Caco-2 (cell line): ENCODE results near the gene GUF1. TPM values are rescaled to one million over a fixed set of nuclear protein-coding genes. Genes with fewer than 3 reads are reported as not detected.

ENCODE experiments used
- BruUV-seq: library from RNA; stranded (reverse); fragments of 400-500 nt; replicated peaks from 2 replicates; lab custom pipeline; 2021; lab: Mats Ljungman, UMichigan
- CTCF ChIA-PET: fragments of 300-600 bp; sonication (Branson Sonifier 250); formaldehyde crosslinking; loops from one replicate; lab custom pipeline; 2022; ENCODE audit warnings: antibody characterized with exemption; lab: Charles Lee
- POLR2A ChIA-PET: fragments of 300-600 bp; sonication (Branson Sonifier 250); formaldehyde crosslinking; loops from one replicate; lab custom pipeline; 2022; ENCODE audit warnings: antibody characterized with exemption; lab: Charles Lee
- DNase-seq, 2 experiments: peaks; one replicate each; pipeline versions ENCODE4 v3.0.0 to v3.0.0-alpha.2; 2020 to 2022
- H3K27me3 ChIP-seq: replicated peaks from 2 replicates; pipeline ENCODE4 v1.6.0; 2011; ENCODE audit warnings: low read length; ENCODE audit not compliant: control insufficient read depth, insufficient read depth
- H3K36me3 ChIP-seq: 2 replicates; pipeline ENCODE4 v1.5.1; 2011; ENCODE audit warnings: low read length; ENCODE audit not compliant: control insufficient read depth, insufficient read depth
- H3K4me1 ChIP-seq: fragments of 250-450 bp; sonication (Bioruptor Pico); 2 replicates; pipeline ENCODE4 v1.5.1; 2020; ENCODE audit warnings: mild to moderate bottlenecking
- H3K4me3 ChIP-seq: 2 replicates; pipeline ENCODE4 v1.5.1; 2011; ENCODE audit warnings: low read depth, mild to moderate bottlenecking, control low read depth, low read length
- H3K9me3 ChIP-seq: fragments of 250-450 bp; sonication (Bioruptor Pico); 2 replicates; pipeline ENCODE4 v1.5.1; 2020; ENCODE audit warnings: mild to moderate bottlenecking, moderate library complexity
- H3K27ac Mint-ChIP-seq: one replicate; pipeline ENCODE4 v1.8.0; 2022; ENCODE audit warnings: mixed read lengths; ENCODE audit not compliant: unreplicated experiment
- H3K27me3 Mint-ChIP-seq: one replicate; pipeline ENCODE4 v1.8.0; 2022; ENCODE audit warnings: mixed read lengths; ENCODE audit not compliant: insufficient read depth, unreplicated experiment
- H3K36me3 Mint-ChIP-seq: one replicate; pipeline ENCODE4 v1.8.0; 2022; ENCODE audit warnings: mild to moderate bottlenecking, mixed read lengths; ENCODE audit not compliant: insufficient read depth, unreplicated experiment
- H3K4me1 Mint-ChIP-seq: one replicate; pipeline ENCODE4 v1.8.0; 2022; ENCODE audit warnings: low read depth, mixed read lengths; ENCODE audit not compliant: unreplicated experiment
- H3K4me3 Mint-ChIP-seq: one replicate; pipeline ENCODE4 v1.8.0; 2022; ENCODE audit warnings: mild to moderate bottlenecking, moderate library complexity, mixed read lengths; ENCODE audit not compliant: unreplicated experiment
- H3K9me3 Mint-ChIP-seq: one replicate; pipeline ENCODE4 v1.8.0; 2022; ENCODE audit warnings: mixed read lengths; ENCODE audit not compliant: unreplicated experiment
- CTCF ChIP-seq, 2 experiments: fragments of 200-600 bp in 1 of 2; IDR thresholded peaks; 1 replicate in 1 of 2; 2 replicates in 1 of 2; pipeline versions ENCODE4 v1.5.1 to v1.8.0; 2011 to 2022; ENCODE audit warnings: antibody characterized with exemption in 1 of 2, control low read depth in 1 of 2, inconsistent platforms in 1 of 2, low read depth in 1 of 2, low read length in 1 of 2, mild to moderate bottlenecking in 1 of 2, moderate library complexity in 1 of 2; ENCODE audit not compliant: insufficient read depth in 1 of 2, severe bottlenecking in 1 of 2, unreplicated experiment in 1 of 2
- intact Hi-C: fragments of 100-400 bp; cut with micrococcal nuclease; formaldehyde crosslinking; loops from one replicate; pipeline ENCODE4 v1.10.0; 2022; ENCODE audit not compliant: unreplicated experiment
- total RNA-seq: library from RNA; stranded (reverse); gene quantifications from 2 replicates; pipeline ENCODE4 v1.2.3, GENCODE V29; 2022

Gene GUF1
- total RNA-seq, 1 experiment from 2014 or later, result 29.0 TPM

DNA sequence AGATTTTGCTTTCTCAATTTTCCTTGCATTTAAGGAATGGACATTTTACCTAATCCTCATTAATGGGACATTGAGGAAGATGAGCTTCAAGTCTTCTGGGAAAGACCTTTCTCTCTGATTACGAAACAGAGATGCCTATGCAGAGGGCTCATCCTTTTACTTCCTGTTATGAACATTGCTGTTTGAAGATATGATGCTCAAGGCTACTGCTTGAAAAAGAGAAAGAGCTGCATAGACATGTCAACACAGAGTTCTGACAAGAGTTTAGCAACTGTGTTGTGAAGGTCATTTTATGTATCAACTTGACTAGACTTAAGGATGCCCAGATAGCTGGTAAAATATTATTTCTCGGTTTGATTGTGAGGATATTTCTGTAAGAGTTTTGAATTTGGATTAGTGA, 62.0 kb downstream of the GUF1 start:
- H3K27me3 Mint-ChIP-seq, result peaks cover 10% of the 10 kb centered on the region
- no peaks in the 10 kb centered on the region for H3K9me3 ChIP-seq
- H3K36me3 Mint-ChIP-seq, result no peaks in the 10 kb centered on the region
- intact Hi-C loops, result no loop called here
- no peak overlapping the region for H3K4me3 Mint-ChIP-seq
- no peaks in the 10 kb centered on the region for H3K9me3 Mint-ChIP-seq
- ChIA-PET CTCF (no interaction called here), POLR2A (no interaction called here)
- no peak overlapping the region for H3K4me3 ChIP-seq
- no TSS peak for BruUV-seq
- H3K27me3 ChIP-seq, result no peaks in the 10 kb centered on the region
- H3K4me1 ChIP-seq, result no peaks in the 10 kb centered on the region
- H3K4me1 Mint-ChIP-seq, result no peaks in the 10 kb centered on the region
- TF ChIP-seq CTCF (IDR thresholded peaks at IDR 0.05; ENCODE audit: insufficient read depth in 1 of 2, low read depth in 1 of 2, low read length in 1 of 2, severe bottlenecking in 1 of 2, unreplicated experiment in 1 of 2), result no peak
- H3K27ac Mint-ChIP-seq, result no peak overlapping the region
- DNase-seq, result no peak
- no peaks in the 10 kb centered on the region for H3K36me3 ChIP-seq

Other genes starting within 250 kb of the GUF1 start
- gene KCTD8, start 229.6 kb upstream of the GUF1 start, total RNA-seq, result not detected in 2 replicates
- not detected in 2 replicates for gene YIPF7, start 26.8 kb upstream of the GUF1 start, total RNA-seq
- 4.8 and 5.8 TPM in 2 replicates for gene GNPDA2, start 48.1 kb downstream of the GUF1 start, total RNA-seq